ENCODE data around the gene MROH8.

DNA sequence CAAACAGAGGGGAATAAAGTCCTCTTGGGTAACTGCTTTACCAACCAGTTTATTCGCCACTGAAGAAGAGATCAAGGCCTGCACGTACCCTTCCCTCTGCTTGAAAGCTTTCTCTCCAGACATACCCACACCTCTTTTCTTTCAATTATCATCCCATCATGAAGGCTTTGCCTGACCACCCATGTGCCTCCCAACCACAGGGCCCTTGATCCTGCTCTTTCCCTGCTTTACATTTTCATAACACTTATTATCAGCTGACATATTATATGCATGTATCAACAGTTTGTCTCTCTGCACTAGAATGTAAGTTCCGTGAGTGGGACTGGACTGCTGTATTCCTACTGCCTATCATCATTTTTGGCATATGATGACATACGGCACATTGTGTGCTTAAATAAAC lies 21.1 kb downstream of the MROH8 start:
- TF ChIP-seq, protein P1, sequence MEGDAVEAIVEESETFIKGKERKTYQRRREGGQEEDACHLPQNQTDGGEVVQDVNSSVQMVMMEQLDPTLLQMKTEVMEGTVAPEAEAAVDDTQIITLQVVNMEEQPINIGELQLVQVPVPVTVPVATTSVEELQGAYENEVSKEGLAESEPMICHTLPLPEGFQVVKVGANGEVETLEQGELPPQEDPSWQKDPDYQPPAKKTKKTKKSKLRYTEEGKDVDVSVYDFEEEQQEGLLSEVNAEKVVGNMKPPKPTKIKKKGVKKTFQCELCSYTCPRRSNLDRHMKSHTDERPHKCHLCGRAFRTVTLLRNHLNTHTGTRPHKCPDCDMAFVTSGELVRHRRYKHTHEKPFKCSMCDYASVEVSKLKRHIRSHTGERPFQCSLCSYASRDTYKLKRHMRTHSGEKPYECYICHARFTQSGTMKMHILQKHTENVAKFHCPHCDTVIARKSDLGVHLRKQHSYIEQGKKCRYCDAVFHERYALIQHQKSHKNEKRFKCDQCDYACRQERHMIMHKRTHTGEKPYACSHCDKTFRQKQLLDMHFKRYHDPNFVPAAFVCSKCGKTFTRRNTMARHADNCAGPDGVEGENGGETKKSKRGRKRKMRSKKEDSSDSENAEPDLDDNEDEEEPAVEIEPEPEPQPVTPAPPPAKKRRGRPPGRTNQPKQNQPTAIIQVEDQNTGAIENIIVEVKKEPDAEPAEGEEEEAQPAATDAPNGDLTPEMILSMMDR (IDR thresholded peaks at IDR 0.05) = no peak
- no peak for TF ChIP-seq POLR2A (IDR thresholded peaks at IDR 0.05)

Data from uterus (tissue), 2 donors.